DMS 273 (cell line): ENCODE measurements around the gene ATG10.
A peak's percentile ranks its signal among the peaks of the same experiment; 100 is the strongest.
"Not testable (repeated sequence)": the region's sequence is repeated elsewhere in the genome, so short reads cannot be mapped to it uniquely, and the experiment has no call there.

Source experiments
- DNase-seq: peaks from one replicate; lab custom pipeline; 2025; ENCODE audit not compliant: unreplicated experiment; lab: John Stamatoyannopoulos, UW

Gene ATG10

GRCh38 chr5:82208371-82208770 is 236.5 kb downstream of the ATG10 start:
- DNase-seq: no peak

- DNase-seq: no peak
Observed at GRCh38 chr5:82211855-82212572, 240.2 kb downstream of the ATG10 start.

DNA sequence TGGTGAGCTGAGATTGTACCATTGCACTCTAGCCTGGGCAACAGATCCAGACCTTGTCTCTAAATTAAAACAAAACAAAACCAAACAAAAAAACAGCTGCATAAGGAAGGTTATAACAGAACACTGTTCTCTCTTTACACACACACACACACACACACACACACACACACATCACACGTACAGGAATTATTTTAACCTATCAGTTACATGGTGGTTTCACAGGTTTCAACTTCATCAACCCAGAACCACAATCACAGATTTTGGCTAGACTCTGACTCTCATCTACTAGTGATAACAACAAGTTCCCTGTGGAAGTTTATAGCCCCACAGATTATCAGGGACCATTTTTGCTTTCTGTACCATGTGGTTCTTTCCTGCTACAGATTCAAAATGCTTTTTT is 246.1 kb downstream of the ATG10 start:
- no peak for DNase-seq

- DNase-seq: no peak
Observed at GRCh38 chr5:82218374-82219156, 246.7 kb downstream of the ATG10 start.

DNA sequence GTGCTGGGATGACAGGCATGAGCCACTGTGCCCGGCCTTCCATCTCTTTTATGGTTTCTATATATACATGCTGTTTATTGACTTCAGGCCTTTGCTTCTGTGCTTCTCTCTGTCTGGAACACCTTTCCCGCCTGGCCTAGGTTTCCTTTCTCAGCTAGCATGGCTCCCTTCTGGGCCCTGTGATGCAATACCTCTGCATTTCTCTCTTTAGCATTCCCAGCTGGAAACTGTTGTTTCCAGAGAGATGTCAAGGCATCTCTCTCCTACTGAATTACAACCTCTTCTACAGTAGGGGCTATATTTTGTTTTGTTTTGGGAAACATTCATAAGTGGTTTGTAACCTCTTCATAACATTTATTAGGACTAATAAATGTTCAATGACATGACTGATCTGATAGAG is 249.2 kb downstream of the ATG10 start:
- no peak for DNase-seq

- DNase-seq: no peak
Observed at GRCh38 chr5:82222597-82223574, 251.1 kb downstream of the ATG10 start.

- peak; percentile 85 for DNase-seq
Observed at GRCh38 chr5:82225525-82226172, 253.8 kb downstream of the ATG10 start.

GRCh38 chr5:82234885-82235284 is 263.1 kb downstream of the ATG10 start:
- DNase-seq: no peak

DNA sequence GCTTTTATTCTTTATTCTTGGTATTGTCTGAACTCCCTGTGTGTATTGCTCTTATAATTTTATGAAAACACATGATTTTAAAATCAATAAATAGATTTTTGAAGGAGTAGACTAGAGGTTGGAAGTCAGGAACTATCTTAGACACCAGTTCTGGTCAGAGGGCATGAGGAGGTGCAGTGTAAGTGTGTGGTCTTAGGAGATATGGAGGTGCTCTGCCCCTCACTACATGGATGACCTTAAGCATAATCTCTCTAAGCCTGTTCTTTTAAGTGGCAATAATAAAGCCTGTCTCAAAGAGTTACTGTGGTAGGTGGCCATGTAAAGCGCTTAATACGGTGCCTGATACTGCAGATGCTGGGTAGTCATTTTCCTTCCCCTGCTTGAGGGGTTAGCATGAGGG is 272.3 kb downstream of the ATG10 start:
- DNase-seq: no peak

DNA sequence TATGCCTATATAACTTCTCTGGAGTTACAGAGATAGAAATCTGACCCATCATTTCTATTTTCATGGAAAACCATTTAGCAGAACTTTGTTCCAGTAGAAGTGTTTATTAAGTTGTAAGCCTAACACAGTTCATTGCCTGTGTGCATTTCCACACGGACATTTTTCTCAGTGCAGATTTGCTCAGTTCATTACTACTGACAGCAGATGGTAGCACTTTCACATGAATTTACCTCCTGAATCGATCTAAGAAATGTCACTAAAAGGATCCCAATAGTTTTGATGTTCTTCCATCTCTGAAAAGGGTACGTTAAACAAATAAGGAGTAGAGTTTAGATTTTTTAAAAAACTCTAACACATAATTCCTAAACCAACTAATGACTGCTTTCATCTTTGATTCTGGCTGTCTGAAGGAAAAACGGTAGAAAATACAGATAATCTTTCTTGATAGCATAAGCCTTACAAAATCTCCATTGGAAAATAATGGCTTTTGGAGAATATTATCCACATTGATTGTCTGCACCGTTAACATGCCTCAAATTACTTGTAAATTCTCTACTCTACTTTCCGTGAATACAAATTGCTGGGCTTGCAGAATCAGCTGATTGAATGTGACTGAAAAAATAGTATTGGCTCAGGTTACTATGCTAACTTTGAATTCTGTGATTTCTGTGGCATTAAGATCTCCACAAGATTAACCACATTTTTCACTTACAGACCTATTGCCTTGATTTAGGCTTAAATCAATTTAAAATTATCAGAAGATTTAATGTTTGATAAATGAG is 273.2 kb downstream of the ATG10 start:
- DNase-seq: no peak

- DNase-seq: peak; percentile 6
Observed at GRCh38 chr5:82246960-82247574, 275.2 kb downstream of the ATG10 start.

- DNase-seq: no peak
Observed at GRCh38 chr5:82252744-82253143, 280.9 kb downstream of the ATG10 start.

GRCh38 chr5:82255844-82256243 is 284.0 kb downstream of the ATG10 start:
- no peak for DNase-seq

DNA sequence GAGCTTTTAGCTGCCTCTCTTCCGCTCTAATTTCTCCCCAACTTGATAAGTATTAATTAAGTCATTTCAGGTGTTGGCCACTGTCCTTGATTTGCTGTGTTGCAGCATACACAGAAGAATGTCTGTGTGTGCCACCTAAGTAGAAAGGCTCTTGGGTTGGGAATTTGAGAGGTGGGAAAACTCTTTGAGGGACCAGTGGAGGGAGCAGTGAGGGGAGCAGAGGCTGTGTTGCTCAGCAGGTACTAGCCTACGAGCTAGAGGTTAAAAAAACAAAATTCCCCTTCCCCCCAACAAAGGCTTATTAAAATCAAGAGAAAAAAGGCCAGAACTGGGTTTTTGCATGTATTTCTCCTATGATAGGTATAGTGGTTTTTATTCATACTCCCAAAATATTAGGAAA is 285.4 kb downstream of the ATG10 start:
- DNase-seq: no peak

DNA sequence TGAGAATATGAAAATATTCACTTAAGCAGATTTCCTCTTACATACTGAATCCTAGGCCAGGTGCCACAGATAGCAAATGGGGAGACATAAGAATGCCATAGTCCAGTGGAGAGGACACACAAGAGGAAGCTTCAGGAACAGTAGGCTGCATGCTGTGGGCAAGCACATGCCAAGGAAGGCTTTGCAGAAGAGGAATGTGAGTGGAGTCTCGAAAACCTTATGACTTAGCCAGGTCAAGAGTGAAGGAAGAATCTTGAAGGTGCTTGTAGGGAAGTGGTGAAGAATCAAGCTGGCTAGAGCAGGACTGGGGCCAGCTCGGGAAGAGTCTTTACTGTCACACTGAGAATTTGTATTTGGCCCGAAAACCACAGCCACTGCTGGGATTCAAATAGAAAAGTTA is 285.9 kb downstream of the ATG10 start:
- DNase-seq: no peak

DNA sequence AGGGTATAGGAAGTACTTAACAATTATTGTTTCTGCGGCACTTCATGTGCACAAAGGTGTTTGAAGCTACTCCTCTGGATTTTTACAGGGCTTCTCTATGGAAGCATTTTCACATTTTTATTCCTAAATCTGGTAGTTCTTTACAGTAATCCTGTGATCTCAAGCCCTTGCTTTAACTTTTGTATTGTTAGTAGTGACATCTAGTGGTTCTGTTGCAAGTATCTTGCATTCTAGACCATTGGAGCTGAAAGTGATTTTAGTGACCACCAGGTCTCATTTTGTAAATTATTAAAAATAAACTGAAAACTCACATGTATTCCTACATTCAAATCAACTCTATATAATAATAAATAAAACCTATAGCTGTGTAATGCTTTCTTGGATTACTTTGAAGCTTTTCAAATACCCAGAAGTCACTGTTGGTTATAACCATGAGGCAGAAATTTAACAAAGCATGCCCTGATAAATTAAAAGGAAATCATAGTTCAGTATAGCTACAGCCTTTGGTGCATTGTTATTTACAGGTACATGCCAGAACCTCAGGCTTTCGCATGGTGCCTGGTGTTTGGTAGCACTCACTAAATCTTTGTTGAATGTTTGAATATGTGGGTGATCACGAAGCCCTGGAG is 287.5 kb downstream of the ATG10 start:
- DNase-seq: peak; percentile 43

DNA sequence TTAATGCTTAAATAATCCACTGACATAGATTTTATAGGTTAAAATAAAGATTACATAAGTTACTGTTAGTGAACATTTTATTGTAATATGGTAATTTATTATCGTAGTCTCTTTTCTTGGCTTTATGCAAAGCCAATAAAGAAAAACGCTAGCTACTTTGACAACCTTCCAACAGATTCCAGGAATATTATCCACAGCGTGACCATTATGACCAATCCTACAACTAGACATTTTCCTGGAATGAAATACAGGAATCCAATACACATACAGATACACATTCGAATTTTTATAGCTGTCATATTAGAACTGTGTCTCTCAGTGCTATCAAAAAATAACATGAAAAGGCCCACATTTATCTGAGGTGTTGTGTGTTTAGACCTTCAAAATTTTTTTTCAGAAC is 293.2 kb downstream of the ATG10 start:
- DNase-seq: no peak

GRCh38 chr5:82267297-82267933 is 295.6 kb downstream of the ATG10 start:
- DNase-seq: not testable (repeated sequence)

DNA sequence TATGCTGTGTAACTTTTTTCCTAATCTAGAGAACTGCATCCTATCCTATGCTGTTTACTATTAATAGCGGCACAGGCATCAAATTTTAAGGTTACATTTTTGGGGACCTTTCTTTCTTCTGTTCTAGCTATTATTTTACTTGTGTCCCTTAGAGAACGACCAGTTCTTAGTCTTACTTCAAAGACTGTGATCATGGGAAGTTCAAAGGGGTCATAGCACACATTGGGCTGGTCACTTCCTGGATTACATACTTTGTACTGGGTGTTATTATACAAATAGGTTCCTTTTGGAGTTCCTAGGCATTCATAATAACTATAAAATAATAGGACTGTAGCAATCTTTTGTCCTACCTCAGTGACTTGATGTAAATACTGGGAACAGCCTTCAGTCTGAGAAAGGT is 297.5 kb downstream of the ATG10 start:
- not testable (repeated sequence) for DNase-seq
